Natural killer cell treated with Interleukin-12 subunit alpha and Interleukin-12 subunit beta and Interleukin-15 and Interleukin-18, amount 100 ng/mL, for 72 hours (primary cell): ENCODE measurements around the gene BICRA. TPM values are rescaled to one million over a fixed set of nuclear protein-coding genes. Genes with fewer than 3 reads are reported as not detected.
"Not testable (repeated sequence)": the region's sequence is repeated elsewhere in the genome, so short reads cannot be mapped to it uniquely, and the experiment has no call there.

Experiments used
- ATAC-seq, 2 donors: fragments of 150-1000 bp; cut with Tn5 transposase in 1 of 2; sonication (Bioruptor Pico), chemical (Tn5 transposase) in 1 of 2; 2 replicates each; pipeline ENCODE4 v1.10.0; 2021
- DNase-seq: peaks from one replicate; pipeline ENCODE4 v3.0.0; 2022; ENCODE audit warnings: low spot score
- H3K27ac Mint-ChIP-seq, 2 donors: 1 replicate in 1 of 2; 2 replicates in 1 of 2; pipeline ENCODE4 v1.8.0; 2022; ENCODE audit warnings: mixed read lengths in 2 of 2, mild to moderate bottlenecking in 1 of 2, moderate library complexity in 1 of 2
- H3K27me3 Mint-ChIP-seq, 2 donors: 1 replicate in 1 of 2; 2 replicates in 1 of 2; pipeline ENCODE4 v1.8.0; 2022; ENCODE audit warnings: mixed read lengths in 2 of 2
- H3K36me3 Mint-ChIP-seq: one replicate; pipeline ENCODE4 v1.8.0; 2022; ENCODE audit warnings: mixed read lengths
- H3K4me1 Mint-ChIP-seq, 2 donors: 1 replicate in 1 of 2; 2 replicates in 1 of 2; pipeline ENCODE4 v1.8.0; 2022; ENCODE audit warnings: low read depth in 2 of 2, mixed read lengths in 2 of 2, mild to moderate bottlenecking in 1 of 2
- H3K4me3 Mint-ChIP-seq: one replicate; pipeline ENCODE4 v1.8.0; 2022; ENCODE audit warnings: mixed read lengths
- H3K9me3 Mint-ChIP-seq: 2 replicates; pipeline ENCODE4 v1.8.0; 2022; ENCODE audit warnings: mixed read lengths
- total RNA-seq, 2 donors: library from RNA; stranded (reverse); gene quantifications; one replicate each; pipeline ENCODE4 v1.2.3, GENCODE V29; 2022

The BICRA gene
- total RNA-seq, 2 donors from 2014 or later: 14.4 to 17.5 TPM

DNA sequence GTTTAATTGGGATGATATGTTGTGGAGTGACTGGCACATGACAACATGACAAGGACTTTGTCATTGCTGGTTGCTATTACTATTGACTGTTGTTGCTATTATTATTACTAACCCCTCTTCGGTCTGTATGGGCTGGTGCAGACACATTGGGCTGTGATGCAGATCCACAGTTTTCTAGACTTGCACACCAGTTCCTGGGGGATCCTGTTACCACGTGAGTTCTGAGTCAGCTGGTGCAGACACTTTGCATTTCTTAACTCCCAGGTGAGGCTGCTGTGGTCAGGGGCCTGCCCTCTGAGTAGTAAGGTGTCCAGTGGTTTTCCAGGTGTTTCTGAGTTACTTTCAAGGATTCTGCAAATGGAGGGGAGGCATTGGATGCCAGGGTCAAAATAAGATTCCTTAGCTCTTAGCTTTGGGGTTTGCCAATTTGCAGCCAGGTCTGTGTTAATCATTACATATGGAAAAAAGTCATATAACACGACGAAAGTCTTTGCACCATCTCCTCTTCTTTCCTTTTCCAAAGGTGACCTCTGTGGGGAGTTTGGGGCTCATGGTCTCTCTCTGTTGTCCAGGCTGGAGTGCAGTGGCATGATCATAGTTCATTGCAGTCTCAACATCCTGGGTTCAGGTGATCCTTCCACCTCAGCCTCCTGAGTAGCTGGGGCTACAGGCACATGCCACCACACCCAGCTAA is 19.3 kb downstream of the BICRA start:
- no peak for DNase-seq
- Mint-ChIP-seq H3K27me3 (no peaks in the 10 kb centered on the region), H3K4me1 (peaks cover 11 to 39% of the 10 kb centered on the region in 2 donors), H3K36me3 (no peaks in the 10 kb centered on the region), H3K9me3 (no peaks in the 10 kb centered on the region), H3K4me3 (no peak overlapping the region), H3K27ac (no peak overlapping the region)
- ATAC-seq: no peak

DNA sequence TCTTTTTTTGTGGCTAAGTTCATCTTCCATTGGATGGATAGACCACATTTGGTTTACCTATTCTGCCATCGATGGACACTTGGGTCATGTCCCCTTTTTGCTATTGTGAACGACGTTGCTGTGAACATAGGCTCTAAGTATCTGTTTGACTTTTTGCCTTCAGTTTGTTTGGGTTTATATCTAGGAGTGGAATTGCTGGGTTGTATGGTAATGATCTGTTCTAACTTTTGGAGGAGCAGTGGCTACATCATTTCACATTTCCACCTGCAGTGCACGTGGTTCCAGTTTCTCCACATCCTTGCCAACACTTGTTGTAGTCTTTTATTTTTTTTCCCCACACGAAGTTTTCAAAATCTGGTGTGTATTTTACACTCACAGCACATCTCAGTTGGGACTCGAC is 21.7 kb downstream of the BICRA start:
- no peaks in the 10 kb centered on the region for H3K27me3 Mint-ChIP-seq
- H3K4me1 Mint-ChIP-seq: peaks cover 4 to 33% of the 10 kb centered on the region in 2 donors
- no peak for ATAC-seq
- no peak overlapping the region for H3K4me3 Mint-ChIP-seq
- H3K9me3 Mint-ChIP-seq: no peaks in the 10 kb centered on the region
- no peak overlapping the region for H3K27ac Mint-ChIP-seq
- H3K36me3 Mint-ChIP-seq: no peaks in the 10 kb centered on the region
- no peak for DNase-seq

DNA sequence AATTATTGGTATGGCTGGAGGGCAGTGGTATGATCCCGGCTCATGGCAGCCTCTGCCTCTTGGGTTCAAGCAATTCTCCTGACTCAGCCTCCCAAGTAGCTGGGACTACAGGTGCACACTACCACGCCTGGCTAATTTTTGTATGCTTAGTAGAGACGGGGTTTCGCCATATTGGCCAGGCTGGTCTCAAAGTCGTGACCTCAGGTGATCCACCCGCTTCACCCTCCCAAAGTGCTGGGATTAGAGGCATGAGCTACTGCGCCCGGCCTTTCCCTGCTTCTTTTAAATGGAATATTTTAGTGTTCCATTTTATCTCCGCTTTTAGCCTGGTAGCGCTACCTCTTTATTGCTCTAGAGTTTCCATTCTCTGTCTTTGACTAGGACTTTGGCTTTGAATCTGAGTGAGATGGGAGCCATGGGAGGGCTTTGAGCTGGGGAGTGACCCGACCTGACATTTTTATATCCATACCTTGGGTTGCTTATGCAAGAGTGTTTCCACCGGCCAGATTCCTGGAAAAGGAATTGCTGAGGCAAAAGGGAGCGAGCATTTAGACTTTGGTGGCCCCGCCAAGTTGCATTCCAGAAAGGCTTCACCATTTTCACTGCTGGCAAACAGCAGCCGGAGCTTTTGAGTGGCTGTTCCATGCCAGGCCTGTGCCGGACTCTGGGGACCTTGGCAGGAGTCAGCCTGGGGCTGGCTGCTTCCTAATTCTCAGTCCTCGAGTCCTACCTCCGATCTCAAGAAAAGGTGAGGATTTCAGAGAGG is 22.9 kb downstream of the BICRA start:
- Mint-ChIP-seq H3K27me3 (no peaks in the 10 kb centered on the region), H3K4me3 (no peak overlapping the region), H3K9me3 (no peaks in the 10 kb centered on the region), H3K27ac (no peak overlapping the region), H3K36me3 (no peaks in the 10 kb centered on the region), H3K4me1 (peaks cover 9 to 36% of the 10 kb centered on the region in 2 donors)
- DNase-seq (no peak), ATAC-seq (no peak)

DNA sequence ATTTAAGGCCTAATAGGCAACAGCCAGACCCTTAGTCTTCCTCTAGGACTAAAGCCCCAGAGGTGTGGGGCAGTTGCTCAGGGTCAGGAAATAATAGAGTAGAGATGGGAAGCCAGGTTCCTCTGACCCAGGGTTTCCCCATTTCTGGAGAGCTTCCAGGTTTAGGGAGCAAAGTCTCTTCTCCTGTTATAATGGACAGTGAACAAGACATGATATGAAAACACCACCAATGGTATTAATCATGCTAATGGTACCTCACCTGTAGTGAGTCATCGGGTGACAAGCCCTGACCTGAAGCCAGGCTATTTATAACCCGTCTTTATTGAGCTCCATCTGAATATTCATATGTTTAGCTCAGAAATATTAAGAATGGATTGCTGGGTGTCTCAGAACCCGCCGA is 24.6 kb downstream of the BICRA start:
- Mint-ChIP-seq H3K4me1 (peaks cover 24 to 40% of the 10 kb centered on the region in 2 donors), H3K9me3 (no peaks in the 10 kb centered on the region), H3K36me3 (no peaks in the 10 kb centered on the region), H3K27ac (no peak overlapping the region), H3K4me3 (no peak overlapping the region), H3K27me3 (no peaks in the 10 kb centered on the region)
- DNase-seq (no peak), ATAC-seq (no peak)

DNA sequence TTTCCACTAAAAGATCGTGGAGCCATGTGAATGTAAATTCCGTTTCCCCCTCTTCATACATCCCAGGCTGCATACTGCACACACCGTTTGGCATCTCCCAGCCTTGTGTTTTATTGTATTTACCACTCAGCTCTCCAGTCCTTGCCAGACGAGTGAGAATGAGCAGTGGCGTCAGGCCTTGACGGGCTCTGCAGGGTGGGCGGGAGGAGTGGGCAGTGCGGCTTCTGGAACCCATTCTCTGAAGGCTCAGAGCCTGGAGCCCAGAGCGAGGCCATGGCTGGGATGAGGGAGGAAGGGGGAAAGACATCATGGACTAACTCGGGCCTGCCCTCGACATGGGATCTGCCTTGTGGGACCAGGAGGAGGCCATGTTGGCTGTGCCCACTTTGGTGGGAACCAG is 25.1 kb downstream of the BICRA start:
- DNase-seq (no peak), ATAC-seq (no peak)
- Mint-ChIP-seq H3K27ac (no peak overlapping the region), H3K4me3 (no peak overlapping the region), H3K36me3 (no peaks in the 10 kb centered on the region), H3K4me1 (peaks cover 26 to 40% of the 10 kb centered on the region in 2 donors), H3K27me3 (no peaks in the 10 kb centered on the region), H3K9me3 (no peaks in the 10 kb centered on the region)

DNA sequence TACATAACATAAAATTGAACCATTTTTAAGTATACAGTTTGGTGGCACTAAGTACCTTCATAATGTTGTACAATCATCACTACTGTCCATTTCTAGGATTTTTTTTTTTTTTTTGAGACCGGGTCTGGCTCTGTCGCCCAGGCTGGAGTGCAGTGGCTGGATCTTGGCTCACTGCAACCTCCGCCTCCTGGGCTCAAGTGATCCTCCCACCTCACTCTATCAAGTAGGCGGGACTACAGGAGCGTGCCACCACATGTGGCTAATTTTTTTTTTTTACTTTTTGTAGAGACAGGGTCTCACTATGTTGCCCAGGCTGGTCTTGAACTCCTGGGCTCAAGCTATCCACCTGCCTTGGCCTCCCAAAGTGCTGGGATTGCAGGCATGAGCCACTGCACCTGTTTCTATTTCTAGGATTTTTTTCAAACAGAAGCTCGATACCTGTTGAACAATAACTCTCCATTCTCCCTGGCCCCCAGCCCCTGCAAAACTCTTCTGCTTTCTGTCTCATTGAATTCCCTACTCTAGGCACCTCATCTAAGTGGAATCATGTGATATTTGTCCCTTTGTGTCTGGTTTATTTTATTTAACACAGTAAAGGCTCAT is 26.3 kb downstream of the BICRA start:
- not testable (repeated sequence) for H3K4me3 Mint-ChIP-seq, DNase-seq, H3K27me3 Mint-ChIP-seq, H3K9me3 Mint-ChIP-seq, H3K27ac Mint-ChIP-seq, ATAC-seq, H3K36me3 Mint-ChIP-seq
- peaks cover 26 to 38% of the 10 kb centered on the region in 2 donors for H3K4me1 Mint-ChIP-seq

DNA sequence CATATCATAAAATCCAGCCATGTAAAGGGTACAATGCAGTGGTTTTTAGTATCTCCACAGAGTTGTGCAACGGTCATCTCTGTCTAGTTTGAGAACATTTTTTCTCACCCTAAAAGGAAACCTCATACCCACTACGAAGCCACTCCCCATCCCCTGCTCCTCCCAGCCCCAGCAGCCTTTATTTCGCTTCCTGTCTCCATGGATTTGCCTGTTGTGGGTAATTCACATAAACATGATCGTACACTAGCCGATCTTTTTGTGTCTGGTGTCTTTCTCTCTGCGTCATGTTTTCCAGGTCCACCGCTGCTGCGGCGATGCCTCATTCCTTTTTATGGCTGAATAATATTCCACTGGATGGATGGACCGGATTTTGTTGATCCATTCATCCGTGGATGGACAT is 28.6 kb downstream of the BICRA start:
- H3K4me1 Mint-ChIP-seq: peaks cover 25 to 26% of the 10 kb centered on the region in 2 donors
- no peak for DNase-seq
- no peaks in the 10 kb centered on the region for H3K27me3 Mint-ChIP-seq
- H3K27ac Mint-ChIP-seq: peak overlapping the region; percentile 13 to 38
- H3K9me3 Mint-ChIP-seq: no peaks in the 10 kb centered on the region
- peak; percentile 66 to 85 for ATAC-seq
- H3K4me3 Mint-ChIP-seq: peak overlapping the region; percentile 29
- no peaks in the 10 kb centered on the region for H3K36me3 Mint-ChIP-seq

DNA sequence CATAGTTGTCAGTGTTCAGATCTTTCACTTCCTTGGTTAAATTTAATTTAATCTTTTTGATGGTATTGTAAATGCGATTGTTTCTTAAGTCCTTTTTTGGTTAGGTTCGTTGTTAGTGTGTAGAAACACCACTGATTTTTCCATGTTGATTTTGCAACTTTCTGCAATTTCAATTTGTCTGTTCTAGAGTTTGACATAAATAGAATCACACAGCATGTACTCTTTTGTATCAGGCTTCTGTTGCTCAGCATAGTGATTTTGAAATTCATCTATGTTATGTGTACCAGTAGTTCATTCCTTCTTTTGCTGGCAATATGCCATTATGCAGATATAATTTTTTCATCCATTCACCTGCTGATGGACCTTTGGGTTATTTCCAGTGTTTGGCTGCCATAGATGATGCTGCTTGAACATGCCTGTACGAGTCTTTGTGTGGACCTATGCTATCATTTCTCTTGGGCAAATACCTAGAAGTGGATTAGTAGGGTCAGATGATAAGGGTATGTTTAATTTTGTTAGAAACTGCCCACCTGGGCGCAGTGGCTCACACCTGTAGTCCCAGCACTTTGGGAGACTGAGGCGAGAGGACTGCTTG is 33.1 kb downstream of the BICRA start:
- Mint-ChIP-seq H3K27ac (no peak overlapping the region), H3K4me1 (peaks cover 24 to 32% of the 10 kb centered on the region in 2 donors), H3K9me3 (no peaks in the 10 kb centered on the region), H3K36me3 (no peaks in the 10 kb centered on the region), H3K4me3 (no peak overlapping the region), H3K27me3 (no peaks in the 10 kb centered on the region)
- DNase-seq (no peak), ATAC-seq (no peak)

DNA sequence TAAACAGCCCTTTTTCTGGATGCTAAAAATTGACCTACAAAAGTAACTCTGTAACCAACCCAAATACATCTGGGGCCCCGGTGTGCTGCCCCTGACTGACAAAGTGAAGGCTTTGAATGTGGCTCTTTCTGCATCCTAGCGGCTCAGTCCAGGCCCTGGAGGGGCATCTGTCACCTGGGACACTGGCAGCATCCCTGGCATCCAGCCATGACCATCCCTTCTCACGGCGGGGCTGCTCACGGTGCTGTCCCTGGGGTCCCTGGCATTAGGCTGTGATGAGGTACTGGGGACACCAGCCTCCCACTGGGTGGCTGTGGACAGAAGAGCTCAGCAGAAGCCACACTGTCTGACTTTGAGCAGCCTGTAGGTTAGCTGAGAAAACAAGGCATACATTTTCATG is 34.3 kb downstream of the BICRA start:
- Mint-ChIP-seq H3K9me3 (no peaks in the 10 kb centered on the region), H3K27ac (no peak overlapping the region), H3K4me1 (peaks cover 21 to 31% of the 10 kb centered on the region in 2 donors), H3K4me3 (no peak overlapping the region), H3K27me3 (no peaks in the 10 kb centered on the region), H3K36me3 (no peaks in the 10 kb centered on the region)
- no peak for DNase-seq
- ATAC-seq: no peak

DNA sequence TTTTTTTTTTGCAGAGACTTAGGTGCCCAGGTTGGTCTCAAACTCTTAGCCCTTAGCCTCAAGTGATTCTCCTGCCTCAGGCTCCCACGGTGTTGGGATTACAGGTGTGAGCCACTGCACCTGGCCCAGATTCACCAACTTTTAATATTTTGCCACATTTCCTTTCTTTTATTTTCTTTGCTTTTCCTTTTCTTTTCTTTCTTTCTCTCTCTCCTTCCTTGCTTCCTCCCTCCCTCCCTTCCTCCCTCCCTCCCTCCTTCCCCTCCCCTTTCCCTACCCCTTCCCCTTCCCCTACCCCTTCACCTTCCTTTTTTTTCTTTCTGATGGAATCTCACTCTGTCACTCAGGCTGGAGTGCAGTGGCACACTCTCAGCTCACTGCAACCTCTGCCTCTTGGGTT is 35.3 kb downstream of the BICRA start:
- no peak for DNase-seq
- peak overlapping the region in 1 of 2 donors; percentile 31 for H3K27ac Mint-ChIP-seq
- ATAC-seq: no peak
- no peaks in the 10 kb centered on the region for H3K27me3 Mint-ChIP-seq
- no peaks in the 10 kb centered on the region for H3K36me3 Mint-ChIP-seq
- peaks cover 18 to 30% of the 10 kb centered on the region in 2 donors for H3K4me1 Mint-ChIP-seq
- H3K9me3 Mint-ChIP-seq: no peaks in the 10 kb centered on the region
- H3K4me3 Mint-ChIP-seq: no peak overlapping the region

DNA sequence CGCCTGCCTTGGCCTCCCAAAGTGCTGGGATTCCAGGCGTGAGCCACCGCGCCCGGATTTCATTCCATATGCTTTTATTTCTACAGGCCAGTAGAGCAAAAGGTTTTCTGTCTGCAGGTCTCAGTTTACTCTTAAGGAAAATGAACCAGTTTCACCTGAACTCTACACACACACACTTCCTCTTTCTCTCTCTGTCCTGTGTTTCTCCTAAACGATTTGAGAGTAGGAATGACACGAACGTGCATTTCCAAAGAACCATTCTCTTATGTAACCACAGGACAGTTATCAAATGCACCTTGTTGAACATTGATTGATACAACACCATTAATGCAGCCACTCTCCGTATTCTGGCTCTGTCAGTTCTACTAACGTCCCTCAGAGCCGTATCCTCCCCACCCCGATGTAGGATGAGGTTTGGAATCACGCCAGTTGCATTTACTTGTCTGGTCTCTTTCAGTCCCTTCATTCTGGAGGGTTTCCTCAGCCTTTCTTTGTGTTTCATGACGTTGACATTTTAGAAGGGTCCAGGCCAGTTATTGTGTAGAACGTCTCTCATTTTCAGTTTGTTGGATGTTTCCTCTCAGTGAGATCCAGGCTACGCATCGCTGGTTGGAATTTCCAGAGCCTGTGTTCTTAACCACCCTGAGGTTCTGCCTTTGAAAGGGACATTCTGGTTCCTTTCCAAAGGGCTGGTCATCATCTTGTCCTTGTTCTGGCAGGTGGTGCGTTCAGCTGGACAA is 36.0 kb downstream of the BICRA start:
- H3K27ac Mint-ChIP-seq: peak overlapping the region in 1 of 2 donors; percentile 31
- ATAC-seq: no peak
- H3K36me3 Mint-ChIP-seq: no peaks in the 10 kb centered on the region
- no peaks in the 10 kb centered on the region for H3K27me3 Mint-ChIP-seq
- DNase-seq: no peak
- no peaks in the 10 kb centered on the region for H3K9me3 Mint-ChIP-seq
- H3K4me1 Mint-ChIP-seq: peaks cover 18 to 34% of the 10 kb centered on the region in 2 donors
- no peak overlapping the region for H3K4me3 Mint-ChIP-seq

DNA sequence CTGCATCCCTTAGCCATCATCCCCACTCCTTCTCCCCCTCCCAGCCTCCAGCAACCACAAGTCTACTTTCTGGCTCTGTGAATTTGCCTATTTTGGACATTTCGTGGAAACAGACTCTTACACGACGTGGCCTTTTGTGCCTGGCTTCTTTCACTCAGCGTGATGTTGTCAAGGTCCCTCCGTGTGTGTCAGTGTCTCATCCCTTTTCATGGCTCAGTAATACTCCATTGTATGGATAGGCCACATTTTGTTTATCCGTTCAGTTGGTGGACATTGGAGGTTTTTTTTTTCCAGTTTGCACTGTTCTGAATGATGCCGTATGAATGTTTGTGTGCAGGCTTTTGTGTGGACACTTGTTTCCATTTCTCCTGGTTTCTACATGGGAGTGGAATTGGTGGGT is 38.0 kb downstream of the BICRA start:
- no peak overlapping the region for H3K4me3 Mint-ChIP-seq
- no peak overlapping the region for H3K27ac Mint-ChIP-seq
- H3K9me3 Mint-ChIP-seq: no peaks in the 10 kb centered on the region
- H3K27me3 Mint-ChIP-seq: no peaks in the 10 kb centered on the region
- H3K4me1 Mint-ChIP-seq: peaks cover 27 to 51% of the 10 kb centered on the region in 2 donors
- ATAC-seq: no peak
- no peak for DNase-seq
- H3K36me3 Mint-ChIP-seq: no peaks in the 10 kb centered on the region

DNA sequence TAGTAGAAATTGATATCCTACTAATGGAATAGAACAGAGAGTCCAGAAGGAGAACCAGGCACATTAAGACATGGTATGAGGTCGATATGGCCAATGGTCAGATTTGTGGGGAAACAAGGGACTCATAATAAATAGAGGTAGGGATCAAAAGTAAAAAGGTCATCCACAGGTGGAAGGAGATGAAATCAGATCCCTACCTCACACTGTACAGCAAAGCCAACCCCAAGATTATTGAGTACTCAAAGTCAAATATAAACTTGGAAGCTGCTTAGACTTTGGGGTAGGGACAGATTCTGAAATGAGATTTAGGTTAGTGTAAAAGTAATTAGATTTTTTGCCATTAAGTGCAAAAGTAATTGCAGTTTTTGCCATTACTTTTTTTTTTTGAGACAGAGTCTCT is 40.7 kb downstream of the BICRA start:
- H3K36me3 Mint-ChIP-seq: no peaks in the 10 kb centered on the region
- no peak for DNase-seq
- no peak overlapping the region for H3K4me3 Mint-ChIP-seq
- H3K4me1 Mint-ChIP-seq: peaks cover 31 to 60% of the 10 kb centered on the region in 2 donors
- no peaks in the 10 kb centered on the region for H3K27me3 Mint-ChIP-seq
- no peaks in the 10 kb centered on the region for H3K9me3 Mint-ChIP-seq
- no peak for ATAC-seq
- H3K27ac Mint-ChIP-seq: no peak overlapping the region
